ENCODE data around the gene ELN.

The ELN gene

DNA sequence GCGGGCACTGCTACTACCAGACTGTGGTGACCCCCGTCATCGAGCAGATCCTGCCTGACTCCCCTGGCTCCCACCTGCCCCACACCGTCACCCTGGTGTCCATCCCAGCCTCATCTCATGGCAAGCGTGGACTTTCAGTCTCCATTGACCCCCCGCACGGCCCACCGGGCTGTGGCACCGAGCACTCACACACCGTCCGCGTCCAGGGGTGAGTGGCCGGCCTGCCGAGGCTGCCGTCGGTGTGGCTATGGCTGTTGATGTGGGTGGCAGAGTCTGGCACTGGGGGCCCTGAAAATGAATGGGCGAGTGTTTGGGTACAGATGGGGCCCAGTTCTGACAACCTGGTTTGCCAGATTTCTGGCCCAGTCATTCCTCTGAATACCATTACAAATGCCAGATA, 71.1 kb downstream of the ELN start:
- no peak for DNase-seq

DNA sequence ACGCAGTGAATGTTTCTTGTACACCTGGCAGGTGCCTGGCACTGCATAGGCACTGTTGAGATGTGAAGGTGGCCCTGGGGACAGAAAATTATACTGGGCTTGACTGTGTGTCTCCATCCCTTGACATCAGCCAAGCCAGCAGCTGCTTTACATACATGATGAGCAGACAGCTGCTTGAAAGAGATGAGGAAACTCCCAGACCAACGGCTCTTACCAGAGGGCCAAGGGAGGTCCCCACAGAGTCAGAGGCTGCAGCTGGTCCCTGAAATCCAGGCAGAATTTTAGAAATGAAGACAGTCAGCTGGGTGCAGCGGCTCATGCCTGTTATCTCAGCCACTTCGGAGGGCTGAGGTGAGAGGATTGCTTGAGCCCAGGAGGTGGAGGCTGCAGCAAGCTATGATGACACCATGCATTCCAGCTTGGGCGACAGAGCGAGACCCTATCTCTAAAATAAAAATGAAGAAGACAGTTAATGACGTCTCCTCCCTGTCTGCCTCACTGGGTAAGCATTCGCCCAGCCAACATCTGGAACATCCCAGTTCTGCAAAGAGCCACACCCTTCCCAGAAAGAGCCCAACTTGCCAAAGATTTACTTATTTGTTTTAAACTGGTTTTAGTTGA, 73.2 kb downstream of the ELN start:
- no peak for DNase-seq

DNA sequence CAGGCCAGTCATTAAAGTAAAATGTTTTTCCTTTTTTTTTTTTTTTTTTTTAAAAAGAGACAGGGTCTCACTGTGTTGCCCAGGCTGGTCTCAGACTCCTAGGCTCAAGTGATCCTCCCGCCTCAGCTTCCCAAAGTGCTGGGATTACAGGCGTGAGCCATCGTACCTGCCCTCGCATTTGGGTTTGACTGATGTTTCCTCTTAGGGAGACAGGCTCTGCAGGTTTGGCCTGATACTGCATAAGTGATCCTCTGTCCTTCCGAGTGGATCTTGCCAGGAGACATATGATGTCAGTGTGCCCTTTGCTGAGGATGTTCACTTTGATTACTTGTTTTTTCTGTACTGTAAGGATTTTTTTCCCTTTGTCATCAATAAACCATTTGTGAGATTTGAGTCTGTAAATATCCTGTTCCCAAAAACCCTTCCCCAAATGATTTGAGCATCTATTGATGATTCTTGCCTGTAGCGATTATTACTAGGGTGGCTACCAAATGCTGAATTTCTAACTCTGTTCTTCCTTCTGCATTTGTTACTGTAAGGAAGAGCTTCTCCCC, 75.3 kb downstream of the ELN start:
- DNase-seq, result no peak

DNA sequence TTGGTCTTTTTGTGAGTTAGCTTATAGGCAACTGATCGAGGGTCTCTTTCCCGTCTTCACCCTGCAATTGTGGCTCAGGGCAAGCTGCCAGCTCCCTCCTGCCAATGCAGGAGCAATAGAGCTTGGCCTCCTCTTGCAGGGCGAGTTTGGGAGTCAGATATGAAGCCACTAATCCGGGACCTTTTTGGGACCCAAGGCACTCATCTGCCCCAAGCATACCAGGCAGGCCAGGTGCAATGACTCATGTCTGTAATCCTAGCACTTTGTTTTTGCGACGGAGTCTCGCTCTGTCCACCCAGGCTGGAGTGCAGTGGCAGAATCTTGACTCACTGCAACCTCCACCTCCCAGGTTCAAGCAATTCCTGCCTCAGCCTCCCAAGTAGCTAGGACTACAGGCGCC, 76.7 kb downstream of the ELN start:
- DNase-seq, result no peak

DNA sequence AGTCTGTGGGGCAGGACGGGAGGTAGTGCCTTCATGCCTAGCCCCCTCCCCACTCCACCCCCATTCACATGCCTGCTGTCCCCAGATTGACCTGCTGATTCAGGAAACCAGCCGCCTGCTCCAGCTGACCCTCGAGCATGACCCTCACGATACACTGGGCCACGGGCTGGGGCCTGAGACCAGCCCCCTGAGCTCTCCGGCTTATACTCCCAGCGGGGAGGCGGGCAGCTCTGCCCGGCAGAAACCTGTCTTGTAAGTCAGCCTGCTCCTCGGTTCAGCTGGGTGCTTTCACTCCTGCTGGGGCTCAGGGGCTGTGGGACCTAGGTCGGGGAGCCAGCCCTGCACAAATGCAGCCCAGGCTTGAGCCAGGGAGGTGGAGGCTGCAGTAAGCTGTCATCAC, 78.0 kb downstream of the ELN start:
- DNase-seq, result no peak

DNA sequence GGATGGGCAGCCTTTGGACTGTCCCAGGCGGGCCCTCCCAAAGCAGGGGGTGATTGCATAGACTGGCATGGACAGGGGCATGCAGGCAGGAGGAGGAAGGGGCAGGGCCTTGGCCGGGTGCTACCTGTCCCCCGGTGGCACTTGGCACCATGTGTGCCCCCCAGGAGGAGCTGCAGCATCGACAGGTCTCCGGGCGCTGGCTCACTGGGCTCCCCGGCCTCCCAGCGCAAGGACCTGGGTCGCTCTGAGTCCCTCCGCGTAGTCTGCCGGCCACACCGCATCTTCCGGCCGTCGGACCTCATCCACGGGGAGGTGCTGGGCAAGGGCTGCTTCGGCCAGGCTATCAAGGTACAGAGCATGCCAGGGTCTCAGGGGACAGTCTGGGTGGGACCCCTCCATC, 78.9 kb downstream of the ELN start:
- DNase-seq, result no peak

DNA sequence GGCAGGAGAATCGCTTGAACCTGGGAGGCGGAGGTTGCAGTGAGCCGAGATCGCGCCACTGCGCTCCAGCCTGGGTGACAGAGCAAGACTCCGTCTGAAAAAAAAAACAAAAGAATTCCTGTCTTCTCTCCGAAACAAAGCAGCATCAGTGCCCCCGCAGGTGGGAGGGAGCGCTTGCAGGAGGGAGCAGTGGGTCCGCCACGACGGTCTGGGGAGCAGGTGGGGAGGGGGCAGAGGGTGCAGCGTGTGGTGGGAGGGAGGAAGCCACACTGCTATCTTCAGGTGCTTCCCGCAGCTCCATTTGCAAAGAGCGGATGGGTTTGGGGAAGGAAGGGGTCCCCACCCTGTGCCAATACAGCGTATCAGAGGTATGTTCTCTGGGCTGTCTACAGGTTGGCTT, 87.4 kb downstream of the ELN start:
- DNase-seq, result no peak

DNA sequence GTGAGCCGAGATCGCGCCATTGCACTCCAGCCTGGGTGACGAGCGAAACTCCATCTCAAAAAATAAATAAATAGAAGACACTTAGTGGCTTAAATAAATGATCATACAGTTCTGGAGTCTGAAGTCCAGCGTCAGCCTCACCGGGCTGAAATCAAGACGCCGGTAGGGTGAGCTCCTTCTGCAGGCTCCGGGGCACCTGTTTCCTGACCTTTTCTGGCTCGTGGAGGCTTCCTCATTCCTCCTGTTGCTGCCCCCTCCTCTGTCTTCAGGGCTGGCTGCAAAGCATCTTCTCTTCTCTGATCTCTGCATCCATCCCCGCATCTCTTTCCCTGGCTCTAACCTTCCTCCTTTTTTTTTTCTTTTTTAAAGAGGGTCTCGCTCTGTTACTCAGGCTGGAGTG, 88.4 kb downstream of the ELN start:
- DNase-seq, result no peak
